Measurements from ENCODE around the gene CDH24. TPM values are rescaled to one million over a fixed set of nuclear protein-coding genes. Genes with fewer than 3 reads are reported as not detected.

The CDH24 gene
- total and polyA plus RNA-seq, 2 donors (not counting 3 experiments of a cell fraction or from before 2014, with no cell fraction given), result 21.7 to 52.9 TPM

DNA sequence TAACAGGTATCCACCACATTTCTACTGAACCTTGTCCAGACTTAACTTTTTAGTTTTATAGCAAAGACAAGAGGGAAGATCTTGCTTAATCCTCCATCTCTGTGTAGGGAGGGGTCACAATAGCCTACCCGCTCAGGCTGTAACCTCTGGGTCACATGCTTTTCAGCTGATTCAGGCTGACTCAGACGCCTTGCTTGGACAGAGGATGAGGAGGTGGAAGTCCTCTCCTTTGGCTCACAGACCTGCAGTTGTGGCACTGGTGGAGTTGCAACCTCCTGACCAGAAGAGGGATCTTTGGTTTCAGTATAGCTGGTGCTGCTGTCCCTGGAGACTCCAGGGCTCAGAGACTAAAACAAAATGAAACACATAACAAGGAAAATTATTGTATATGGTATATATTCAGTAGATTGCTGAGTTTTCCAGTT, 21.4 kb upstream of the CDH24 start:
- H3K27ac ChIP-seq (ENCODE audit: insufficient read depth, low read depth, low read length), result peak overlapping the region; percentile 64
- peaks cover 8% of the 10 kb centered on the region for H3K79me2 ChIP-seq (ENCODE audit: control insufficient read depth, insufficient read depth, low read length)
- peak; percentile 82 for DNase-seq (ENCODE audit: low read depth, low spot score)
- H3K9me1 ChIP-seq (replicated peaks; ENCODE audit: control insufficient read depth, extremely low read depth, insufficient read depth, low read length), result no peaks in the 10 kb centered on the region
- peaks cover 34 to 42% of the 10 kb centered on the region in 2 experiments for H3K36me3 ChIP-seq (ENCODE audit: control insufficient read depth in 2 of 2, extremely low read depth in 1 of 2, insufficient read depth in 2 of 2, low read length in 2 of 2)
- intact Hi-C loops (cut with micrococcal nuclease), result loop anchor here (1.0 to 2.0 kb wide), 2 partner anchors 9 to 16 kb away; partner anchors contain the start of genes ACIN1 and C14orf119
- BruUV-seq (replicated peaks), result no TSS peak
- peaks cover 24% of the 10 kb centered on the region for H3K4me1 ChIP-seq (ENCODE audit: control insufficient read depth, extremely low read depth, insufficient read depth, low read length)
- H3K4me2 ChIP-seq (ENCODE audit: insufficient read depth, low read length), result peak overlapping the region; percentile 2
- no peaks in the 10 kb centered on the region for H4K20me1 ChIP-seq (replicated peaks; ENCODE audit: control insufficient read depth, extremely low read depth, insufficient read depth, low read length)
- no peaks in the 10 kb centered on the region for H3K9me3 ChIP-seq (replicated peaks; ENCODE audit: control insufficient read depth, insufficient read depth, low read length)
- no peak overlapping the region for H2AFZ ChIP-seq (ENCODE audit: low read depth, low read length)
- peak overlapping the region; percentile 8 for H3K9ac ChIP-seq (replicated peaks; ENCODE audit: extremely low read depth, insufficient read depth, low read length)
- H3K4me3 ChIP-seq (replicated peaks in 1 of 3; ENCODE audit: insufficient read depth in 1 of 3, low read depth in 1 of 3, low read length in 3 of 3), result no peak overlapping the region
- dilution Hi-C loops (cut with MboI; ENCODE audit: extremely low pct_ligation_motif_present, low sequenced_read_pairs), result no loop called here
- POLR2A ChIA-PET, result interaction anchor here (0.6 to 1.0 kb wide), 3 partner anchors 10 to 17 kb away, joined by 4 to 5 read pairs (median 5); partner anchors contain the start of genes ACIN1 and C14orf119
- no peaks in the 10 kb centered on the region for H3K27me3 ChIP-seq (ENCODE audit: control insufficient read depth in 2 of 2, insufficient read depth in 2 of 2, low read length in 2 of 2)
- TF ChIP-seq POLR2AphosphoS5 (IDR thresholded peaks at IDR 0.05; ENCODE audit: insufficient read depth, low read depth, low read length), result peak; percentile 50
- TF ChIP-seq EZH2 (IDR thresholded peaks at IDR 0.05; ENCODE audit: borderline replicate concordance, low read depth, low read length, severe bottlenecking), result no peak
- no peak for TF ChIP-seq GATA2 (IDR thresholded peaks at IDR 0.05; ENCODE audit: insufficient read depth, insufficient read length, low read depth, low read length)
- TF ChIP-seq POLR2A (IDR thresholded peaks at IDR 0.05; ENCODE audit: low read depth, low read length), result peak; percentile 32
- TF ChIP-seq JUN (IDR thresholded peaks at IDR 0.05; ENCODE audit: borderline replicate concordance, insufficient read depth, insufficient read length, low read depth), result peak; percentile 63
- TF ChIP-seq, protein P1, sequence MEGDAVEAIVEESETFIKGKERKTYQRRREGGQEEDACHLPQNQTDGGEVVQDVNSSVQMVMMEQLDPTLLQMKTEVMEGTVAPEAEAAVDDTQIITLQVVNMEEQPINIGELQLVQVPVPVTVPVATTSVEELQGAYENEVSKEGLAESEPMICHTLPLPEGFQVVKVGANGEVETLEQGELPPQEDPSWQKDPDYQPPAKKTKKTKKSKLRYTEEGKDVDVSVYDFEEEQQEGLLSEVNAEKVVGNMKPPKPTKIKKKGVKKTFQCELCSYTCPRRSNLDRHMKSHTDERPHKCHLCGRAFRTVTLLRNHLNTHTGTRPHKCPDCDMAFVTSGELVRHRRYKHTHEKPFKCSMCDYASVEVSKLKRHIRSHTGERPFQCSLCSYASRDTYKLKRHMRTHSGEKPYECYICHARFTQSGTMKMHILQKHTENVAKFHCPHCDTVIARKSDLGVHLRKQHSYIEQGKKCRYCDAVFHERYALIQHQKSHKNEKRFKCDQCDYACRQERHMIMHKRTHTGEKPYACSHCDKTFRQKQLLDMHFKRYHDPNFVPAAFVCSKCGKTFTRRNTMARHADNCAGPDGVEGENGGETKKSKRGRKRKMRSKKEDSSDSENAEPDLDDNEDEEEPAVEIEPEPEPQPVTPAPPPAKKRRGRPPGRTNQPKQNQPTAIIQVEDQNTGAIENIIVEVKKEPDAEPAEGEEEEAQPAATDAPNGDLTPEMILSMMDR (IDR thresholded peaks at IDR 0.05; ENCODE audit: extremely low read depth in 1 of 2, insufficient read depth in 1 of 2, low read depth in 1 of 2, low read length in 2 of 2), result peak in 1 of 2 donors; percentile 1
- no peak for TF ChIP-seq MYC (IDR thresholded peaks at IDR 0.05; ENCODE audit: low read depth, low read length)
- TF ChIP-seq FOS (IDR thresholded peaks at IDR 0.05; ENCODE audit: borderline replicate concordance, insufficient read depth, low read length), result peak; percentile 98
- peak; percentile 39 for TF ChIP-seq MAX (IDR thresholded peaks at IDR 0.05; ENCODE audit: insufficient read depth, insufficient read length)
- CTCF ChIA-PET, result interaction anchor here (1.2 to 5.1 kb wide), 11 partner anchors 10 to 108 kb away, joined by 3 to 88 read pairs (median 20); partner anchors contain the start of genes ACIN1, C14orf119, CDH24 and CEBPE
- FAIRE-seq, result peak; percentile 97
